Measurements from ENCODE around the gene TMED7. TPM values are rescaled to one million over a fixed set of nuclear protein-coding genes. Genes with fewer than 3 reads are reported as not detected.
A peak's percentile ranks its signal among the peaks of the same experiment; 100 is the strongest.
"Not testable (repeated sequence)": the region's sequence is repeated elsewhere in the genome, so short reads cannot be mapped to it uniquely, and the experiment has no call there.

TMED7 gene
- 108 and 109 TPM in 2 replicates for total RNA-seq
- long read RNA-seq, transcript TMED7-201 (3 exons, 3,757 nt), result major isoform, 557 of 569 reads
- long read RNA-seq, partial matches to known transcripts, result 8 of 569 reads
- long read RNA-seq, other reads (novel, unspliced or antisense), result 3 of 569 reads

DNA sequence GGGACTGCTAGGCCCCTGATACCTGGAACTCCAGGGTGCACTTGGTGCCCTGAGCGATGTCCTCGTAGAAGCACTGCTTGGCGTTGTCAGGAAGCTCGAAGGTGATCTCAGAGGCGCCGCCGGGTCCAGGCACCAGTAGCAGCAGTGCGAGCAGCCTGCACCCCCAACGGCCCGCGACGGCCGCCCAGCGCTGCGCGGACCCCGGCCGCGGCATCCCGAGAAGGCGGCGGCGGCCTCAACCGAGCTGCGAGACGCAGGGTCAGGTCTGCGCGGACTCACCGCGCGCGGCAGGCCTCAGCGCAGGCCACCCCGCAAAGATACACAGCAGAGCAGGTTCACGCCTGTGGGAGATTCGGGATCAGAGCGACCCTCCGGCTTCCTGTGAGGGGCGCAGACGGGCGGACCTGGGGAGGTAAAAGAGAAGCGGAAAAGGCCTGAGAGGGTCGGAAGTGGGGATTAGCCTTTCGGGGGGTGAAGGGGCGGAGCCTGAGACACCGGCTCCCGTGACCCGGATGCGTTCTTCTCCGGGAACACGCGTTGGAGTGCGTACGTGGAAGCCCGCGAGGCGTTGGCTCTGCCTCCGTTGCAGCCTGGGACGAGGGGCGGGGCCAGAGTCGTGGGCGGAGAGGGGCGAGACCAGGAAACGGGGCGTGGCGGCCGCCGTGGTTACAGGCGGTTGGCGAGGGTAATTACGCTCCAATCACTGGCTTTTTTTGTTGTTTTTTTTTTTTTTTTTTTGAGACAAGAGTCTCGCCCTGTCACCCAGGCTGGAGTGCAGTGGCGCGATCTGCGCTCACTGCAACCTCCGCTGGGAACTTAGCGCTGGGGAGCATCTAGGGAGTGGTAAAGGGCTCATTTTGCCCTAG lies at the start of gene TMED7:
Gene TMED7 (minus strand): TSS at position 458 of the 866 bp plus-strand sequence. CDS start 244 bp downstream, at position 214.
- no peak within 1 kb of the TSS for H3K4me3 Mint-ChIP-seq (ENCODE audit: unreplicated experiment)
- no peak within 1 kb of the TSS for H3K27ac Mint-ChIP-seq (ENCODE audit: unreplicated experiment)
- DNase-seq (ENCODE audit: extremely low spot score, unreplicated experiment), result peak; percentile 99
- TF ChIP-seq, protein P1, sequence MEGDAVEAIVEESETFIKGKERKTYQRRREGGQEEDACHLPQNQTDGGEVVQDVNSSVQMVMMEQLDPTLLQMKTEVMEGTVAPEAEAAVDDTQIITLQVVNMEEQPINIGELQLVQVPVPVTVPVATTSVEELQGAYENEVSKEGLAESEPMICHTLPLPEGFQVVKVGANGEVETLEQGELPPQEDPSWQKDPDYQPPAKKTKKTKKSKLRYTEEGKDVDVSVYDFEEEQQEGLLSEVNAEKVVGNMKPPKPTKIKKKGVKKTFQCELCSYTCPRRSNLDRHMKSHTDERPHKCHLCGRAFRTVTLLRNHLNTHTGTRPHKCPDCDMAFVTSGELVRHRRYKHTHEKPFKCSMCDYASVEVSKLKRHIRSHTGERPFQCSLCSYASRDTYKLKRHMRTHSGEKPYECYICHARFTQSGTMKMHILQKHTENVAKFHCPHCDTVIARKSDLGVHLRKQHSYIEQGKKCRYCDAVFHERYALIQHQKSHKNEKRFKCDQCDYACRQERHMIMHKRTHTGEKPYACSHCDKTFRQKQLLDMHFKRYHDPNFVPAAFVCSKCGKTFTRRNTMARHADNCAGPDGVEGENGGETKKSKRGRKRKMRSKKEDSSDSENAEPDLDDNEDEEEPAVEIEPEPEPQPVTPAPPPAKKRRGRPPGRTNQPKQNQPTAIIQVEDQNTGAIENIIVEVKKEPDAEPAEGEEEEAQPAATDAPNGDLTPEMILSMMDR (IDR thresholded peaks at IDR 0.05), result no peak
- no peaks in the 10 kb centered on the region for H3K27me3 Mint-ChIP-seq (ENCODE audit: unreplicated experiment)
- peaks cover 3% of the 10 kb centered on the region for H3K36me3 Mint-ChIP-seq (ENCODE audit: unreplicated experiment)
- H3K4me1 Mint-ChIP-seq (ENCODE audit: unreplicated experiment), result peaks cover 20% of the 10 kb centered on the region
- no peaks in the 10 kb centered on the region for H3K9me3 Mint-ChIP-seq (ENCODE audit: unreplicated experiment)

DNA sequence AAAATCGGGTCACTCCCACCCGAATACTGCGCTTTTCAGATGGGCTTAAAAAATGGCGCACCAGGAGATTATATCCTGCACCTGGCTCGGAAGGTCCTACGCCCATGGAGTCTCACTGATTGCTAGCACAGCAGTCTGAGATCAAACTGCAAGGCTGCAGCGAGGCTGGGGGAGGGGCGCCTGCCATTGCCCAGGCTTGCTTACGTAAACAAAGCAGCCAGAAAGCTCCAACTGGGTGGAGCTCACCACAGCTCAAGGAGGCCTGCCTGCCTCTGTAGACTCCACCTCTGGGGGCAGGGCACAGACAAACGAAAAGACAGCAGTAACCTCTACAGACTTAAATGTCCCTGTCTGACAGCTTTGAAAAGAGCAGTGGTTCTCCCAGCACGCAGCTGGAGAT lies 48.9 kb upstream of the TMED7 start:
- DNase-seq (ENCODE audit: extremely low spot score, unreplicated experiment); H3K36me3 Mint-ChIP-seq (ENCODE audit: unreplicated experiment); H3K4me3 Mint-ChIP-seq (ENCODE audit: unreplicated experiment); H3K4me1 Mint-ChIP-seq (ENCODE audit: unreplicated experiment); H3K27ac Mint-ChIP-seq (ENCODE audit: unreplicated experiment): not testable (repeated sequence)
- peaks cover 27% of the 10 kb centered on the region for H3K27me3 Mint-ChIP-seq (ENCODE audit: unreplicated experiment)
- H3K9me3 Mint-ChIP-seq (ENCODE audit: unreplicated experiment), result peaks cover 12% of the 10 kb centered on the region

DNA sequence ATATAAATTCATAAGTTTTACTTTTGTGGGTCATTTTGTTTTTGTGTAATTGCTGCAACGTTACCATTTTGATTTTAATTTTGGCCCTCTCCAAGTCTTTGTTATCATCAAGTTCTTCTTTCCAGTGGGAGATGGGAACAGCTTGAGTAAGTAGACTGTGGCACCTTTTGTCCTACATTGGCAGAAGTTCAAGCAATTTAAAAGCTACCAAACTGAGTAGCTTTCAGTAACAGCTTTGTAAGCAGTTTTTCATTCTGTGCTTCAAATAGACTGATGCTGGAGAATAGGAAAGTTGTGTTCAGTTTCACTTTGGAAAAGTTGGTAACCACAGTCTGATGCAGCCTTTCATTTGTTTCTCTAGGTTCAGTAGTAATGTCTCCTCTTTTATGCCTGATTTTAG lies 47.8 kb upstream of the TMED7 start:
- TF ChIP-seq, protein P1 (IDR thresholded peaks at IDR 0.05), result no peak
- DNase-seq (ENCODE audit: extremely low spot score, unreplicated experiment), result no peak
- H3K4me3 Mint-ChIP-seq (ENCODE audit: unreplicated experiment), result no peak overlapping the region
- H3K4me1 Mint-ChIP-seq (ENCODE audit: unreplicated experiment), result no peaks in the 10 kb centered on the region
- peaks cover 32% of the 10 kb centered on the region for H3K27me3 Mint-ChIP-seq (ENCODE audit: unreplicated experiment)
- H3K36me3 Mint-ChIP-seq (ENCODE audit: unreplicated experiment), result no peaks in the 10 kb centered on the region
- H3K27ac Mint-ChIP-seq (ENCODE audit: unreplicated experiment), result no peak overlapping the region
- peaks cover 22% of the 10 kb centered on the region for H3K9me3 Mint-ChIP-seq (ENCODE audit: unreplicated experiment)

DNA sequence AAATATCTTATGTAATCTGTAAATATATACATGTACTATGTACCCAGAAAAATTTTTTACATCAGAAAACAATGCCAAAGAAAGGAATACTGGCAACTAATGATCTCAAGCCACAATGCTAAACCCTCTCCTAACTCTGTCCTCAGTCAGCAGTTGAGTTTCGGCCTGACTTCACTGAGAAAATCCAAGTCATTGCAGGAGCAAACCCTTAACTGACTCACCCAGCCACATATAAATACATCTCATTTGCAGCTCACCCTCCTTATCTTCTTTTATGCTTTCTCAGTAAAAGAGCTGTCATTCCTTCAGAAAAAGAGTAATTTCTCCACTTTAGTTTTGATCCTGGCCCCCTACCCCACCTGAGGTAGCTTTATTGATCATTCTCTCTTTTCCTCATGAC lies 46.1 kb upstream of the TMED7 start:
- TF ChIP-seq, protein P1 (IDR thresholded peaks at IDR 0.05), result no peak
- Mint-ChIP-seq H3K9me3 (ENCODE audit: unreplicated experiment) (peaks cover 32% of the 10 kb centered on the region), H3K27me3 (ENCODE audit: unreplicated experiment) (peaks cover 33% of the 10 kb centered on the region), H3K4me1 (ENCODE audit: unreplicated experiment) (no peaks in the 10 kb centered on the region), H3K27ac (ENCODE audit: unreplicated experiment) (no peak overlapping the region), H3K36me3 (ENCODE audit: unreplicated experiment) (no peaks in the 10 kb centered on the region), H3K4me3 (ENCODE audit: unreplicated experiment) (no peak overlapping the region)
- DNase-seq (ENCODE audit: extremely low spot score, unreplicated experiment), result no peak

DNA sequence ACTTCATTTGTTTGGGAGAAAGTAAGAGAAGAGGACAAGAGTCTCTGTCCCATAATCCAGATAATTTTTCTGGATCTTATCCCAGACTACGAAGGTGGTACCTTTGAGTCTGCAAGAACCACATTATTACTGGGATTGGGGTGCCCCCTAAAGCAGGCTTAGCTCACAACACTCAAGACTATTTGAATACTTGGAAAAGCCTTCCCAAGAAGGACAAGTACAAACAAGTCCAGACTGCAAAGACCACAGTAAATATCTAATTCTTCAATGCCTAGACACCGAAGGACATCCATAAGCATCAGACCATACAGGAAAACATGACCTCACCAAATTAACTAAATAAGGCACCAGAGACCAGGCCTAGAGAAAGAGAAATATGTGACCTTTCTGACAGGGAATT lies 40.2 kb upstream of the TMED7 start:
- no peak overlapping the region for H3K27ac Mint-ChIP-seq (ENCODE audit: unreplicated experiment)
- H3K9me3 Mint-ChIP-seq (ENCODE audit: unreplicated experiment), result peaks cover 35% of the 10 kb centered on the region
- no peaks in the 10 kb centered on the region for H3K4me1 Mint-ChIP-seq (ENCODE audit: unreplicated experiment)
- no peak overlapping the region for H3K4me3 Mint-ChIP-seq (ENCODE audit: unreplicated experiment)
- TF ChIP-seq, protein P1 (IDR thresholded peaks at IDR 0.05), result no peak
- H3K27me3 Mint-ChIP-seq (ENCODE audit: unreplicated experiment), result peaks cover 21% of the 10 kb centered on the region
- no peak for DNase-seq (ENCODE audit: extremely low spot score, unreplicated experiment)
- no peaks in the 10 kb centered on the region for H3K36me3 Mint-ChIP-seq (ENCODE audit: unreplicated experiment)

Data from osteocyte (in vitro differentiated cells).